HCT116 (cell line): ENCODE data around the gene WDR89. TPM values are rescaled to one million over a fixed set of nuclear protein-coding genes. Genes with fewer than 3 reads are reported as not detected.

Experiments used
- ATAC-seq: fragments of 200-7000 bp; cut with Tn5 transposase; 2 replicates; pipeline ENCODE4 v1.9.1; 2020; ENCODE audit warnings: mild to moderate bottlenecking, moderate library complexity
- BruUV-seq: library from RNA; stranded (reverse); fragments of 400-500 nt; replicated peaks from 2 replicates; lab custom pipeline; 2021; lab: Mats Ljungman, UMichigan
- CTCF ChIA-PET: fragments of 300-600 bp; sonication (Branson Sonifier 250); formaldehyde crosslinking; loops from one replicate; lab custom pipeline; 2021; ENCODE audit warnings: antibody characterized with exemption; lab: Charles Lee
- POLR2A ChIA-PET: fragments of 300-600, 350-600 bp; sonication (Branson Sonifier 250); formaldehyde crosslinking; loops from one replicate; lab custom pipeline; 2021; ENCODE audit warnings: antibody characterized with exemption; lab: Charles Lee
- RAD21 ChIA-PET, 2 experiments: fragments of 300-600 bp; sonication (Branson Sonifier 250); formaldehyde crosslinking; loops; one replicate each; lab custom pipeline; 2023; ENCODE audit warnings: low total read pairs in 2 of 2; ENCODE audit not compliant: uncharacterized antibody in 2 of 2, unreplicated experiment in 2 of 2, low non-redundant PET in 1 of 2; lab: Charles Lee
- DNase-seq: peaks from one replicate; pipeline ENCODE4 v3.0.0-alpha.2; 2010; ENCODE audit warnings: low read depth, low spot score
- H2AFZ ChIP-seq: fragments of 200-600 bp; shearing (Covaris generic), sonication (generic); 2 replicates; pipeline ENCODE4 v1.6.1; 2017; ENCODE audit warnings: low read depth, mixed run types, mixed read lengths, antibody characterized with exemption, low read length; ENCODE audit not compliant: poor library complexity, severe bottlenecking
- H3K27ac ChIP-seq: 2 replicates; pipeline ENCODE4 v1.5.1; 2012; ENCODE audit warnings: low read depth, low read length
- H3K27me3 ChIP-seq: fragments of 200-600 bp; sonication (generic); 2 replicates; pipeline ENCODE4 v1.6.1; 2016; ENCODE audit warnings: mixed run types, low read length, mixed read lengths; ENCODE audit not compliant: insufficient read depth
- H3K36me3 ChIP-seq, 2 experiments: fragments of 200-500 bp in 1 of 2; fragments of 200-600 bp in 1 of 2; sonication (Bioruptor generic) in 1 of 2; sonication (generic) in 1 of 2; 2 replicates each; pipeline versions ENCODE4 v1.5.1 to v1.6.1; 2014 to 2016; ENCODE audit warnings: low read length in 2 of 2, inconsistent platforms in 1 of 2, mixed read lengths in 1 of 2, mixed run types in 1 of 2; ENCODE audit not compliant: insufficient read depth in 2 of 2, control insufficient read depth in 1 of 2
- H3K4me1 ChIP-seq, 2 experiments: fragments of 200-600 bp in 1 of 2; sonication (generic) in 1 of 2; 2 replicates each; pipeline versions ENCODE4 v1.5.1 to v1.6.1; 2012 to 2017; ENCODE audit warnings: low read length in 2 of 2, inconsistent platforms in 1 of 2, mild to moderate bottlenecking in 1 of 2, mixed read lengths in 1 of 2, mixed run types in 1 of 2, moderate library complexity in 1 of 2; ENCODE audit not compliant: insufficient read depth in 2 of 2, control insufficient read depth in 1 of 2
- H3K4me2 ChIP-seq: fragments of 200-600 bp; sonication (generic); 2 replicates; pipeline ENCODE4 v1.6.1; 2017; ENCODE audit warnings: mixed run types, low read length, mixed read lengths
- H3K4me3 ChIP-seq, 2 experiments: fragments of 200-600 bp in 1 of 2; sonication (generic) in 1 of 2; replicated peaks in 1 of 2; 2 replicates each; pipeline ENCODE4 v1.5.1; 2011 to 2016; ENCODE audit warnings: low read length in 2 of 2, control low read depth in 1 of 2, low read depth in 1 of 2, mild to moderate bottlenecking in 1 of 2, mixed read lengths in 1 of 2, mixed run types in 1 of 2
- H3K79me2 ChIP-seq: fragments of 200-600 bp; sonication (generic); 2 replicates; pipeline ENCODE4 v1.6.1; 2017; ENCODE audit warnings: mild to moderate bottlenecking, mixed run types, low read length, moderate library complexity, mixed read lengths; ENCODE audit not compliant: insufficient read depth
- H3K9ac ChIP-seq: fragments of 200-600 bp; sonication (generic); 2 replicates; pipeline ENCODE4 v1.6.1; 2016; ENCODE audit warnings: low read length, mixed read lengths
- H3K9me2 ChIP-seq: fragments of 200-600 bp; sonication (generic), shearing (Covaris generic); 2 replicates; pipeline ENCODE4 v1.6.1; 2017; ENCODE audit warnings: mixed run types, mild to moderate bottlenecking, moderate library complexity; ENCODE audit not compliant: insufficient read depth
- H3K9me3 ChIP-seq, 2 experiments: fragments of 200-500 bp in 1 of 2; fragments of 200-600 bp in 1 of 2; sonication (Bioruptor generic) in 1 of 2; sonication (generic) in 1 of 2; 2 replicates each; pipeline ENCODE4 v1.6.1; 2014 to 2017; ENCODE audit warnings: low read length in 2 of 2, mixed read lengths in 2 of 2, inconsistent platforms in 1 of 2, low read depth in 1 of 2, mild to moderate bottlenecking in 1 of 2, mixed run types in 1 of 2, moderate library complexity in 1 of 2; ENCODE audit not compliant: control insufficient read depth in 1 of 2, insufficient read depth in 1 of 2
- H4K20me1 ChIP-seq: fragments of 200-600 bp; sonication (generic), shearing (Covaris generic); 2 replicates; pipeline ENCODE4 v1.6.1; 2017; ENCODE audit warnings: mixed run types, mild to moderate bottlenecking, moderate library complexity; ENCODE audit not compliant: insufficient read depth
- CBX3 ChIP-seq: IDR thresholded peaks from 2 replicates; pipeline ENCODE4 v1.6.1; 2012; ENCODE audit warnings: low read depth
- CEBPB ChIP-seq: IDR thresholded peaks from 2 replicates; pipeline ENCODE4 v1.6.1; 2012; ENCODE audit warnings: low read depth
- CTCF ChIP-seq, 3 experiments: fragments of 200-600 bp in 1 of 3; sonication (generic) in 1 of 3; IDR thresholded peaks in 2 of 3; conservative IDR thresholded peaks in 1 of 3; 2 replicates each; pipeline ENCODE4 v1.5.1; 2012 to 2017; ENCODE audit warnings: low read depth in 2 of 3, low read length in 2 of 3, antibody characterized with exemption in 1 of 3, borderline replicate concordance in 1 of 3, control low read depth in 1 of 3, mild to moderate bottlenecking in 1 of 3, mixed read lengths in 1 of 3, mixed run types in 1 of 3, moderate library complexity in 1 of 3; ENCODE audit not compliant: insufficient read depth in 1 of 3
- EZH2 ChIP-seq: fragments of 200-600 bp; sonication (generic); IDR thresholded peaks from 2 replicates; pipeline ENCODE4 v1.6.1; 2017; ENCODE audit warnings: antibody characterized with exemption, mixed run types
- EZH2phosphoT487 ChIP-seq: fragments of 200-600 bp; IDR thresholded peaks from 2 replicates; pipeline ENCODE4 v1.6.1; 2018; ENCODE audit warnings: antibody characterized with exemption, borderline replicate concordance
- FOSL1 ChIP-seq: IDR thresholded peaks from 2 replicates; pipeline ENCODE4 v1.6.1; 2012; ENCODE audit warnings: low read depth
- JUND ChIP-seq: IDR thresholded peaks from 2 replicates; pipeline ENCODE4 v1.6.1; 2012
- POLR2A ChIP-seq: IDR thresholded peaks from 2 replicates; pipeline ENCODE4 v1.7.0; 2011; ENCODE audit warnings: borderline replicate concordance; ENCODE audit not compliant: insufficient read depth, insufficient read length; ENCODE audit errors: extremely low read depth
- POLR2AphosphoS5 ChIP-seq: IDR thresholded peaks from 2 replicates; pipeline ENCODE4 v1.6.1; 2011; ENCODE audit warnings: mild to moderate bottlenecking, low read depth, low read length, moderate library complexity
- RAD21 ChIP-seq: IDR thresholded peaks from 2 replicates; pipeline ENCODE4 v1.6.1; 2012; ENCODE audit warnings: low read depth, mild to moderate bottlenecking
- REST ChIP-seq: IDR thresholded peaks from 2 replicates; pipeline ENCODE4 v1.6.1; 2012; ENCODE audit warnings: low read depth
- SIN3A ChIP-seq: IDR thresholded peaks from 2 replicates; pipeline ENCODE4 v1.6.1; 2012; ENCODE audit warnings: low read depth
- SRF ChIP-seq: IDR thresholded peaks from 2 replicates; pipeline ENCODE4 v1.6.1; 2012; ENCODE audit warnings: low read depth
- TCF7L2 ChIP-seq: IDR thresholded peaks from 2 replicates; pipeline ENCODE4 v1.7.0; 2011; ENCODE audit warnings: borderline replicate concordance, inconsistent platforms; ENCODE audit not compliant: insufficient read depth, insufficient read length; ENCODE audit errors: extremely low read depth
- YY1 ChIP-seq: IDR thresholded peaks from 2 replicates; pipeline ENCODE4 v1.6.1; 2011; ENCODE audit warnings: low read length, low read depth, moderate library complexity, mild to moderate bottlenecking; ENCODE audit not compliant: insufficient replicate concordance; ENCODE audit errors: extremely low read depth
- ZFX ChIP-seq: fragments of 450-650 bp; IDR thresholded peaks from 2 replicates; pipeline ENCODE4 v1.6.1; 2017
- intact Hi-C: fragments of 100-400 bp; cut with micrococcal nuclease; formaldehyde crosslinking; loops from 2 replicates; pipeline ENCODE4 v1.10.0; 2022
- total RNA-seq: library from RNA; stranded (reverse); gene quantifications from one replicate; pipeline ENCODE4 v1.2.1, GENCODE V29; 2021; ENCODE audit not compliant: unreplicated experiment

Gene WDR89
- total RNA-seq, 1 experiment from 2014 or later, result 22.8 TPM

GRCh38 chr14:63686926-63687325 lies 45.3 kb upstream of the WDR89 start:
- TF ChIP-seq CBX3 (no peak), CTCF (IDR thresholded peaks at IDR 0.05 in 2 of 3, conservative IDR thresholded peaks at IDR 0.05 in 1 of 3; ENCODE audit: borderline replicate concordance in 1 of 3, insufficient read depth in 1 of 3, low read depth in 2 of 3, low read length in 2 of 3) (no peak), CEBPB (no peak), RAD21 (no peak), EZH2 (no peak), SIN3A (no peak), TCF7L2 (no peak)
- Histone ChIP-seq H3K4me1 (peaks cover 0 to 7% of the 10 kb centered on the region in 2 experiments; a peak in 1 of 4 replicates), H3K4me2 (peak overlapping the region; percentile 11; the same call in 1 of the 2 replicates), H3K27ac (no peak overlapping the region), H4K20me1 (no peaks in the 10 kb centered on the region; the same call in none of the 2 replicates), H3K9ac (no peak overlapping the region), H3K4me3 (no peak overlapping the region), H3K79me2 (peaks cover 3% of the 10 kb centered on the region; the same call in 1 of the 2 replicates), H3K9me3 (no peaks in the 10 kb centered on the region), H3K27me3 (no peaks in the 10 kb centered on the region), H3K36me3 (peaks cover 0 to 6% of the 10 kb centered on the region in 2 experiments; a peak in 1 of 4 replicates), H2AFZ (no peak overlapping the region), H3K9me2 (no peaks in the 10 kb centered on the region)
- POLR2A ChIA-PET, result no interaction called here
- ATAC-seq, result no peak
- intact Hi-C loops, result no loop called here
- no peak for DNase-seq
- BruUV-seq, result no TSS peak
- CTCF ChIA-PET, result no interaction called here
- RAD21 ChIA-PET, result no interaction called here

DNA sequence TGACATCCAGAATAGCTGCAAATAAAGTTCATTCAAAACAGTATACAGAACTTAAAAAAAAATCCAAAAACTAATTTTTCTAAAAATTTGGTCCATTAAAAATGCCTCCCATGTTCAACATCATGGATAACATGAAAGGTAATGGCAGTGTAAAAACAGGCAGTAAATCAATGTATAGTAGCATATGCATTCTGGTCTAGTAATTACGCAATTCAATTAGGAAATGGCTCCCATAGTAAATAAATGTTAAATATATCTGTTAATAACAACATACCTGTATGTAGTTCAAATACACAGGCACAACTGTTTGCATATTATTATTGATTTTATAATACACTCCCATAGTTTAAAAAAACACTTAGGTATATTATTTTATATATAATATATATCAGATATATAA lies 43.7 kb upstream of the WDR89 start:
- peaks cover 0 to 7% of the 10 kb centered on the region in 2 experiments; a peak in 1 of 4 replicates for H3K4me1 ChIP-seq
- ChIA-PET RAD21 (no interaction called here), CTCF (no interaction called here), POLR2A (no interaction called here)
- H2AFZ ChIP-seq, result no peak overlapping the region
- no TSS peak for BruUV-seq
- H4K20me1 ChIP-seq, result no peaks in the 10 kb centered on the region; the same call in none of the 2 replicates
- intact Hi-C loops, result no loop called here
- TF ChIP-seq SRF (no peak), POLR2AphosphoS5 (no peak), ZFX (no peak), REST (no peak), TCF7L2 (no peak), POLR2A (no peak), FOSL1 (no peak), YY1 (no peak), EZH2phosphoT487 (no peak), EZH2 (no peak), JUND (no peak)
- ATAC-seq (no peak), DNase-seq (no peak)
- H3K9me3 ChIP-seq, result no peaks in the 10 kb centered on the region
- no peaks in the 10 kb centered on the region for H3K27me3 ChIP-seq
- no peak overlapping the region for H3K9ac ChIP-seq
- peaks cover 3% of the 10 kb centered on the region; the same call in 1 of the 2 replicates for H3K79me2 ChIP-seq
- peaks cover 0 to 6% of the 10 kb centered on the region in 2 experiments; a peak in 1 of 4 replicates for H3K36me3 ChIP-seq
- no peak overlapping the region for H3K27ac ChIP-seq
- H3K4me2 ChIP-seq, result no peak overlapping the region
- H3K9me2 ChIP-seq, result no peaks in the 10 kb centered on the region
- H3K4me3 ChIP-seq, result no peak overlapping the region
